GM12874 (cell line): ENCODE measurements around the gene TMEM9.

ENCODE experiments used
- CTCF ChIP-seq: IDR thresholded peaks from 2 replicates; pipeline ENCODE4 v1.5.1; 2011; ENCODE audit warnings: low read depth, mild to moderate bottlenecking, control low read depth, low read length, moderate library complexity; ENCODE audit not compliant: insufficient read depth

TMEM9 gene

GRCh38 chr1:201181726-201182125 lies 27.5 kb upstream of the TMEM9 start:
- TF ChIP-seq CTCF = no peak

GRCh38 chr1:201181323-201181722 lies 27.0 kb upstream of the TMEM9 start:
- TF ChIP-seq CTCF = no peak

GRCh38 chr1:201180901-201181300 lies 26.6 kb upstream of the TMEM9 start:
- no peak for TF ChIP-seq CTCF

- TF ChIP-seq CTCF = no peak
Observed at GRCh38 chr1:201180141-201180540, 25.9 kb upstream of the TMEM9 start.

- TF ChIP-seq CTCF = no peak
Observed at GRCh38 chr1:201178718-201179117, 24.4 kb upstream of the TMEM9 start.

- no peak for TF ChIP-seq CTCF
Observed at GRCh38 chr1:201176940-201177339, 22.7 kb upstream of the TMEM9 start.

GRCh38 chr1:201175820-201176500 lies 21.7 kb upstream of the TMEM9 start:
- no peak for TF ChIP-seq CTCF

- no peak for TF ChIP-seq CTCF
Observed at GRCh38 chr1:201173736-201174135, 19.5 kb upstream of the TMEM9 start.
